KBM-7 (cell line): ENCODE results near the gene FGD1.

Source experiments
- DNase-seq: peaks from one replicate; pipeline ENCODE4 v3.0.0-alpha.2; 2015
- in situ Hi-C: fragments of 300-500 bp; cut with MboI; formaldehyde crosslinking; loops from 2 replicates; pipeline ENCODE4 v1.14.3; 2020; ENCODE audit warnings: low sequenced_read_pairs, low pct_unique_long_range_greater_than_20kb, mixed read lengths

Gene FGD1

DNA sequence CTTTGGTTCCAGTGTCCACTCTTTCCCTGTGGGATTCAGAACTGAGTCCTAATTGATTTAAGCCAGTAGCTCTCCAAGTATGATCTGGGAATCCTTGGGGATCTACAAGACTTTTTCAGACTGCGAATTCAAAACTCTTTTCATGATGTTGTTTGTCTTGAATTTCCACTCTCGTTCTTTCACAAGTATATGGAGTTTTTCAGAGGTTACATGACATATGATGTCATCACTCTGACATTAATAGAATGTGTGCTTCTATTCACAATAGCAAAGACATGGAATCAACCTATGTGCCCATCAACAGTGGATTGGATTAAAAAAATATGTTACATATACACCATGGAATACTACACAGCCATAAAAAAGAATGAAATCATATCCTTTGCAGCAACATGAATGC lies 79.1 kb downstream of the FGD1 start:
- no peak for DNase-seq
- in situ Hi-C loops, result no loop called here

DNA sequence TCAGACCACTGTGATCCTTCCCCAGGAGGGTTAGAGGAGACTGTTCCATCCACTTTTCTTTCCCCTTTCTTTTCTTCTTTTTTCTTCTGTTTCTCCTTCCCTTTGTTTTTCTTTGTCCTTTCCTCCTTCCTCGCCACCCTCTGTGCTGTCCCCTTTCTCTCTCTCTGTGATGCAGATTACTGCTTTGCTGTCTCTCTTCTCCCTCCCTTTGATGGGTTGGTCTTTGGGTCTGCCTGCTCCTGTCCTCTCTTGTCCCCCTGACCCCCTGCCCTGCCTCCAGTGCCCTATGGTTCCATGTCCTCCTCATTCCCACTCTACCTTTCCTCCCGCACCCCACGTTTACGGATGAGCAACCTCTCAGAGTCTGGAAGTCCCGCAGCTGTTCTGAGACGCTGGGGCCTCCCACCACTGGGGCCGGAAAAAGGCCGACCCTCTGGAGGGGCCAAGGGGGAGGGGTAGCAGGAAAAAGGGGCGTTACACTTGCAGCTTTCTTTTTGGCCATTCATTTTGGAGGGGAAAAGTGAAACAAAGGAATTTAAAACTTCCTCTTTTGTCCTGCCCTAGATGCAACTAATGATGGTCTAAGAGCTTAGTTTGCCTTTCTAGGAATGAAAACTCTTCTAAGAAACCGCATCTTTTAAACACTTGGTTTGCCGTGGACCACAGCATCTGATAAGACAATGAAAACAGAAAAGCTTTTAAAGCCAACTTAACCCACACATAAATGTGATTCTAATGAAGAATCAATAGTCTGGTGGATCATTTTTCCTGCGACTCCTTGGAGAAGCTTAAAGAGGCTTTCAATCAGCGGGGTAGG lies 80.3 kb downstream of the FGD1 start:
- peak; percentile 75 for DNase-seq
- in situ Hi-C loops, result no loop called here

DNA sequence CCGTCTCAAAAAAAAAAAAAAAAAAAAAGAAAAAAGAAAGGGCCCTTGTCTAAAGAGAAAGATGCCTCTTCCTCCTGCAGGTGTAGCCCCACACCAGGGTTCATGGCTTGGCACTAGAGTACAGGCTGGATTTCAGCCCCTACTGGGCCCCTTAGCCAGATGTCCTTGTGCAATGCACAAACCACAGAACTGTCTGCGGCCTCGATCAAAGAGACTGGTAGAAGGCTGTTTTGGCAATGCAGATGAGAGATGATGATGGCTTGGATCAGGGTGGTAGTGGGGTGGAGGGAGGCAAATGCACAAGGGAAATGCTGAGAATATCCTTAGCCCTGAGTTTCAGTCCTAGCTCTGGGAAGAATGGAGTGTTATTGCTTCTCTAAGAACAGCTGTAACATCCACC lies 82.3 kb downstream of the FGD1 start:
- peak; percentile 65 for DNase-seq
- in situ Hi-C loops, result no loop called here

DNA sequence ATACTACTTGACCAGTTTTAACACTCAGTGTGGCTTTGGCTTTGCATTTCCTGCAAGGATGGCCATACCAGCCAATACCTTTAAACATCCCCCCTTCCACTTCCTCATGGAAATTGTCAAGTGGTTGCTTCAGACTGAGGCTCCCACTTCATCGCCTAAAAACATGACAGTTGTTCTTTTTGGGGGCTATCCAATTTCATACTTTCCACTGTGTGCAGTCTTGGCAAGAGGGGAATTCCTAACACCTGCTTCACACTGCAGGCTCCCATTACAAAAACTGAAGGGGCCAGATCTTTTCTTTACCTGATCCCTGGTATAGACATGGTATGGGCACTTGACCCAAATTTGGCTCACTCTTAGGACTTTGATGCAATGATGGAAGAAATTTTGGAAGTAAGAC lies 84.3 kb downstream of the FGD1 start:
- in situ Hi-C loops, result no loop called here
- DNase-seq, result no peak

DNA sequence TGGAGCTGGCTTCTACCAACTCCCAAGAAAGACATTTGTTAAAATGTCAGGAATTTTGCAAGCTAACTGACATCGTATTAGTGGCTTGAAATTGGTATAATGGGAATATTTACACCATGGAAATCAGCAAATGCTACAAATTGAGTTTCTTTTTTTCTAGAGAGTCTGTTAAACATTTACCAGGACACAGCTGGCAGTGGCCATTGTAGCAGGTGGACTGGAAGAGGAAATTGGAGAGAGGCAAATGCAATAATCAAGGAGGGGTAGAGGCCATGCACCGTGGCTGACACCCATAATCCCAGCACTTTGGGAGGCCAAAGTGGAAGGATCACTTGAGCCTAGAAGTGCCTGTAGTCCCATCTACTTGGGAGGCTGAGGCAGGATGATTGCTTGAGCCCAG lies 88.8 kb downstream of the FGD1 start:
- no peak for DNase-seq
- in situ Hi-C loops, result no loop called here

DNA sequence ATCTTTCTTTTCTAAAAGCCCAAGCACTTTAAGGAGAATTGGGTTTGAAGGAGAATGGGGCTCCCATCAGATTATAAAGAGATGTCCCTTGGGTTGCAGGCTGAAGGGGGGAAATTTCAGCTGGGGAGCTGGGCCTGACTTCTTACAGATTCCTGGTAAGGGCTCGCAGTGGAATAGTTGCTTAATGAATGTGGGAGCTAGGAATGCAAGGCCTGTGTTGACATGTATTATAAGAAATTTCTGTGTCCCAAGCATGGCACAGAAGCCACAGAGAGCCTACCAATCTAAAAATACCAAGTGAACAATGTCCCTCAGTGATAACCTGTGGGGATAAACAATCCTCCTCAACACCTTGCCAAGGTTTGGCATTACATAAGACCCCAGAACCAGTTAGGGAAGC lies 98.9 kb downstream of the FGD1 start:
- DNase-seq, result no peak
- in situ Hi-C loops, result no loop called here
